Measurements from ENCODE around the gene PMEPA1. TPM values are rescaled to one million over a fixed set of nuclear protein-coding genes. Genes with fewer than 3 reads are reported as not detected.

Gene PMEPA1
- total RNA-seq, 1 donor from 2014 or later, result 151 TPM

DNA sequence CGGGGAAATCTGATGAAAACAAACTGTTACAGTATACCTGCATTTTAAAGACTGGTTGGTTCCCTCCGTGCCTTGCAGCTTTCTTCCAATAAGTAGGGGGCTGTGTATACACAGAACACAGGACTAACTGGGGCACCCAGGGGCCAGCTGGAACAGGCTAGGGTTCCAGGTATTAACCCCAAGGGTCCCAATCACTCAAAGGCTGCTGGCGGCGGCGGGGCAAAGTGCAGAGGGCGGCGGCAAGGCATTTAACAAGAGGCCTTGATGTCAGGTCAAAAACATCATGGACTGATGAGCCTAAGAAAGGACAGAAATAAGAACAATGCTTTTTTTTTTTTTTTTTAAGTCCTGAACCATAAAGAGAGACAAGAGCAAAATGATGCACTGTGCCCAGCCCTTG is 2.5 kb downstream of the PMEPA1 start:
- TF ChIP-seq, protein P1, sequence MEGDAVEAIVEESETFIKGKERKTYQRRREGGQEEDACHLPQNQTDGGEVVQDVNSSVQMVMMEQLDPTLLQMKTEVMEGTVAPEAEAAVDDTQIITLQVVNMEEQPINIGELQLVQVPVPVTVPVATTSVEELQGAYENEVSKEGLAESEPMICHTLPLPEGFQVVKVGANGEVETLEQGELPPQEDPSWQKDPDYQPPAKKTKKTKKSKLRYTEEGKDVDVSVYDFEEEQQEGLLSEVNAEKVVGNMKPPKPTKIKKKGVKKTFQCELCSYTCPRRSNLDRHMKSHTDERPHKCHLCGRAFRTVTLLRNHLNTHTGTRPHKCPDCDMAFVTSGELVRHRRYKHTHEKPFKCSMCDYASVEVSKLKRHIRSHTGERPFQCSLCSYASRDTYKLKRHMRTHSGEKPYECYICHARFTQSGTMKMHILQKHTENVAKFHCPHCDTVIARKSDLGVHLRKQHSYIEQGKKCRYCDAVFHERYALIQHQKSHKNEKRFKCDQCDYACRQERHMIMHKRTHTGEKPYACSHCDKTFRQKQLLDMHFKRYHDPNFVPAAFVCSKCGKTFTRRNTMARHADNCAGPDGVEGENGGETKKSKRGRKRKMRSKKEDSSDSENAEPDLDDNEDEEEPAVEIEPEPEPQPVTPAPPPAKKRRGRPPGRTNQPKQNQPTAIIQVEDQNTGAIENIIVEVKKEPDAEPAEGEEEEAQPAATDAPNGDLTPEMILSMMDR (IDR thresholded peaks at IDR 0.05), result no peak
- Mint-ChIP-seq H3K27ac (ENCODE audit: unreplicated experiment) (peak overlapping the region; percentile 100), H3K9me3 (ENCODE audit: low read depth) (no peaks in the 10 kb centered on the region), H3K36me3 (ENCODE audit: low read depth) (peaks cover 7% of the 10 kb centered on the region), H3K4me1 (ENCODE audit: low read depth) (peaks cover 74% of the 10 kb centered on the region), H3K27me3 (ENCODE audit: low read depth) (no peaks in the 10 kb centered on the region), H3K4me3 (ENCODE audit: unreplicated experiment) (peak overlapping the region; percentile 99)
- no peak for DNase-seq (ENCODE audit: low spot score)

DNA sequence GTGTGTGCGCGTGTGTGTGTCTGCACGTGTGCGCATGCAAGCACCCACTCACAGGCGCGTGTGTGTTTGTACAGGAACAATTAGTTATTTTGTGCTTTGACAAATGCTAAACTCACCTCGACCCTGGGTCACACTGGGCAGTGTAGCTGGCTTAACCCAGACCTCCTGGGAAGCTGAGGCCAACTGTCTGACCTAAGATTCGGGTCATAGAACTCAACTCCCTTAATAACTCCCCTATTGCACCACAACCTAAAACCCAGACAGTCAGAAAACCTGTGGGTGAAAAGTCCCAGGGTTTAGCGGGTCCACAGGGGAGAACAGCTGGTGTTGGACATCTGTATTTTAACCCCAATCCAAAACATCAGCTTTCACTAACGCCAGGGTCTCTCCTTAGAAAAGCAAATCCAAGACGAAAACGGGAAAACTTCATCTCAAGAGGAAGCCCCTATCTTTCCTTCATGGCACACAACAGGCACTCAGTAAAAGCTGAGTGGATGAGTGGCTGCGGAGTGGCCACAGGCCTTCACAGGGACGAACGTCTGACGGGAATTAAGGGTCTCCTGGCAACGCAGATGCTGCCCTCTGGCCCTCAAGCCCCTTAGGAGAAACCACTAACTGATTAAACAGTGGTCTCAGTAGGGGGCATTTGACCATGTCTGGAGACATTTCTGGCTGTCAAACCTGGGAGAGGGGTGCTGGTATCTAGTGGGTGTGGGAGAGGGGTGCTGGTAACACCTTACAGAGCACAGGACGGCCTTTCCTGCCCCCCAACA is 4.5 kb downstream of the PMEPA1 start:
- Mint-ChIP-seq H3K36me3 (ENCODE audit: low read depth) (peaks cover 10% of the 10 kb centered on the region), H3K4me3 (ENCODE audit: unreplicated experiment) (peak overlapping the region; percentile 99), H3K9me3 (ENCODE audit: low read depth) (no peaks in the 10 kb centered on the region), H3K4me1 (ENCODE audit: low read depth) (peaks cover 70% of the 10 kb centered on the region), H3K27ac (ENCODE audit: unreplicated experiment) (peak overlapping the region; percentile 69), H3K27me3 (ENCODE audit: low read depth) (no peaks in the 10 kb centered on the region)
- TF ChIP-seq, protein P1 (IDR thresholded peaks at IDR 0.05), result no peak
- DNase-seq (ENCODE audit: low spot score), result no peak

DNA sequence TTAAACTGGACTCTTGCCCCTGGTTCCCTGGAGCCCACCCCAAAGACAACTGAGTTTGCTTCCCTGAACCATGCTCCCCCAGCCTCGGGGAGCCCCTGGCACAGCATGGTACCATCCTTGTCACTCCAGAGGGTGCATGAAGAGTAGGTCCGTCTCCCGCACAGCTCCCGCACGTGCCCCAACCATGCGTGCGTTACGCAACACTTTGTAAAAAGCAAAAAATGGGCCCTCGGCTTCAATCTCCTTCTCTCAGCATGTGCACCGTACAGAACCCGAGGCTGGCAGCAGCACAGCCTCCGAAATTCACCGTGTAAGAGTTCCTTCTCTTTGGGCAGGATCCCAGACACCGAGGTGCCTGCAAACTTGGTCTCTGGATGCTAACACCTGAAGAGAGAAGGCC is 5.6 kb downstream of the PMEPA1 start:
- H3K27ac Mint-ChIP-seq (ENCODE audit: unreplicated experiment), result peak overlapping the region; percentile 12
- H3K4me3 Mint-ChIP-seq (ENCODE audit: unreplicated experiment), result peak overlapping the region; percentile 46
- no peaks in the 10 kb centered on the region for H3K9me3 Mint-ChIP-seq (ENCODE audit: low read depth)
- no peaks in the 10 kb centered on the region for H3K27me3 Mint-ChIP-seq (ENCODE audit: low read depth)
- no peak for DNase-seq (ENCODE audit: low spot score)
- peaks cover 10% of the 10 kb centered on the region for H3K36me3 Mint-ChIP-seq (ENCODE audit: low read depth)
- peaks cover 80% of the 10 kb centered on the region for H3K4me1 Mint-ChIP-seq (ENCODE audit: low read depth)
- TF ChIP-seq, protein P1 (IDR thresholded peaks at IDR 0.05), result no peak

DNA sequence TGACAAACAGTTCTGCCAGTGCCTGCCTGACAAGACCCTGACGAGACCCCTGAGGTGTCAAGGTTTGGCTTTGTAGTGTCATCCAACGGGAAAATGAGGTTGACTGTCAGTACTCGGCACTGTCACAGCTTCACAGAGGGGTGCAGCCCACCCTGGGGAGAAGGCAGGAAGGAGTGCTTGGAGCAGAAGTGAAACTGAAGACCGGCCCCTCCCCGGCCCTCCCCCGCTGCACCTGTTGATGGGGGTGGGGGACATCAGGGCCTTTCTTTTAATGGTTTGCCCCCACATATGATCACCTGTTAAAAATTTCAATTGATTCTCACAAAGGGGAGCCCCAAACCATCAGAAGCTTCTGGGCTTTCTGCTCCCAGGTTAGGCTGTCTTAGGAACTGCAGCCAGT is 6.8 kb downstream of the PMEPA1 start:
- H3K27ac Mint-ChIP-seq (ENCODE audit: unreplicated experiment), result peak overlapping the region; percentile 3
- peaks cover 93% of the 10 kb centered on the region for H3K4me1 Mint-ChIP-seq (ENCODE audit: low read depth)
- peaks cover 4% of the 10 kb centered on the region for H3K36me3 Mint-ChIP-seq (ENCODE audit: low read depth)
- TF ChIP-seq, protein P1 (IDR thresholded peaks at IDR 0.05), result no peak
- no peak for DNase-seq (ENCODE audit: low spot score)
- H3K27me3 Mint-ChIP-seq (ENCODE audit: low read depth), result no peaks in the 10 kb centered on the region
- H3K4me3 Mint-ChIP-seq (ENCODE audit: unreplicated experiment), result no peak overlapping the region
- H3K9me3 Mint-ChIP-seq (ENCODE audit: low read depth), result no peaks in the 10 kb centered on the region

GRCh38 chr20:57702521-57702920 is 7.3 kb downstream of the PMEPA1 start:
- H3K36me3 Mint-ChIP-seq (ENCODE audit: low read depth), result peaks cover 4% of the 10 kb centered on the region
- H3K27ac Mint-ChIP-seq (ENCODE audit: unreplicated experiment), result peak overlapping the region; percentile 22
- no peaks in the 10 kb centered on the region for H3K27me3 Mint-ChIP-seq (ENCODE audit: low read depth)
- no peaks in the 10 kb centered on the region for H3K9me3 Mint-ChIP-seq (ENCODE audit: low read depth)
- H3K4me1 Mint-ChIP-seq (ENCODE audit: low read depth), result peaks cover 94% of the 10 kb centered on the region
- H3K4me3 Mint-ChIP-seq (ENCODE audit: unreplicated experiment), result no peak overlapping the region
- no peak for DNase-seq (ENCODE audit: low spot score)
- TF ChIP-seq, protein P1 (IDR thresholded peaks at IDR 0.05), result no peak
